GM19239 (cell line): Measurements from ENCODE around the gene SS18L1.
"Not testable (repeated sequence)": the region's sequence is repeated elsewhere in the genome, so short reads cannot be mapped to it uniquely, and the experiment has no call there.

Experiments
- DNase-seq: peaks from one replicate; pipeline ENCODE4 v3.0.0; 2011; ENCODE audit warnings: low spot score; ENCODE audit not compliant: insufficient read length
- FAIRE-seq: peaks from 2 replicates; lab custom pipeline; 2011; peaks lifted over from hg19 to GRCh38; lab: Jason Lieb, UNC

The SS18L1 gene

GRCh38 chr20:62136283-62137091, 7.1 kb upstream of the SS18L1 start:
- DNase-seq (peak; percentile 44), FAIRE-seq (no peak)

GRCh38 chr20:62137092-62137384, 6.5 kb upstream of the SS18L1 start:
- FAIRE-seq (no peak), DNase-seq (no peak)

DNA sequence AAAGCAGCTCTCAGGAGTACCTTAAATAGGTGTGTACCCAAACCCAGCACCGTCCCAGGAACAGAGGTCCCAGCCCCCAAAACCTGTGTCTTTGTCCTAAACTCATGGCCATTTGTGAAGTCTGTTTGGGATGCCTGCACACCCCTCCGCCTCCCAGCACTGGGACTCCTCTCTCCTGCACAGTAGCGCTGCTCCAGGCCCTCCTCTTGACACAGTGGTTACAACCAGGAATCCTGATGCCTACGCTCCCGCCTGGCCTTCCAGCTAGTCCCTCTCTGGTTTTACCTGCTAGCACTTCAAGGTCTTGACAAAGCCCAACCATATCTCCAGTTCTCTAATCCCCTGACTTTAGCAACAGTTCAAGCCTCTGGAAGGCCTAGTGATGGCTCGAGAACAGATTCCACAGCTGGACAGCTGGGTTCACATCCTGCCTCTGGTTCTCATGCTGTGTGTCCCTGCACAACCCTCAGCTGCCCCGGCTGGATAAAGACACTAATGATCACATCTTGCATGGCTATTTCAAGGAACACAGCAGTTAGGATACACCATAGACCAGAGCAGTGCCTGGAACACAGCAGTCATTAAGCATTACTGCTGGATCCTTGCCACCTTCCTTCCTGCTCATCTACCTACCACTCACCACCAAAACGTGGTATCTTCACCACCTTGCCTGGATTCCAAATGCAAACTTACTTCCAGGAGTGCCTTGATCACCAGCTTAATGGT, 5.9 kb upstream of the SS18L1 start:
- FAIRE-seq: no peak

GRCh38 chr20:62138204-62138543, 5.4 kb upstream of the SS18L1 start:
- no peak for FAIRE-seq
- DNase-seq: no peak

More for the DNA sequence above, 5.9 kb upstream of the SS18L1 start:
- DNase-seq: no peak

DNA sequence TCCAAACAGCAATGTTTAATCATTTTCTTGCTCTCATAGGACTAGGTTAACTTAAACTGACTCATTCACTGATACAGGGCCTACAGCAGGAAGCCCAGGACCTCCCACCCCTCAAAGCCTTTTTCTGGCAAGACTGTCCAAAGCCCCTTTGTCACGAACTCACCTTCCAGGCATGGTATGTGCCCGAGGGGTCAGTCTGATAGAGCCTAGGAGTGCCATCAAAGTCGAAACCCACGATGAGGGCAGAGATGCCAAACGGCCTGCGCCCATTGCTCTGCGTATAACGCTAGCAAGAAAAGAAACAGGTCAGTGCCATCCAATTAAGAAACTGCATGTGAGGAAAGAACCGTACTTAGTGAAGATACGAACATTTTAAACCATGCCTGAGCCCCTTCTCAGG, 4.7 kb upstream of the SS18L1 start:
- FAIRE-seq: no peak

GRCh38 chr20:62139636-62140035, 3.9 kb upstream of the SS18L1 start:
- FAIRE-seq: no peak
- DNase-seq: no peak

More for the DNA sequence above, 4.7 kb upstream of the SS18L1 start:
- no peak for DNase-seq

DNA sequence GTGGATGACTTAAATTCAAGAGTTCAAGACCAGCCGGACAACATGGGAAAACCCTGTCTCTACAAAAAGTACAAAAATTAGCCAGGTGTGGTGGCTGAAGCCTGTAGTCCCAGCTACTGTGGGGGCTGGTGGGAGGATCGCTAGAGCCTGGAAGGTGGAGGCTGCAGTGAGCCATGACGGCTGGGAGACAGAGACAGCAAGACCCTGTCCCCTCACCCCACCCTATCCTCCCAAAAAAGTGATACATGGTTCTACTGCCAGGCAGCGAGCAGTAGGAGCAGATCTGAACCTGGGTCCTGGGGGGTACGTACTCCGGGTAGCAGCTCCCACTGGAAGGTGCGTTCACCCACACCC, 2.5 kb upstream of the SS18L1 start:
- DNase-seq (no peak), FAIRE-seq (no peak)

- FAIRE-seq (no peak), DNase-seq (no peak)
Measured at GRCh38 chr20:62141397-62142251, 1.9 kb upstream of the SS18L1 start.

DNA sequence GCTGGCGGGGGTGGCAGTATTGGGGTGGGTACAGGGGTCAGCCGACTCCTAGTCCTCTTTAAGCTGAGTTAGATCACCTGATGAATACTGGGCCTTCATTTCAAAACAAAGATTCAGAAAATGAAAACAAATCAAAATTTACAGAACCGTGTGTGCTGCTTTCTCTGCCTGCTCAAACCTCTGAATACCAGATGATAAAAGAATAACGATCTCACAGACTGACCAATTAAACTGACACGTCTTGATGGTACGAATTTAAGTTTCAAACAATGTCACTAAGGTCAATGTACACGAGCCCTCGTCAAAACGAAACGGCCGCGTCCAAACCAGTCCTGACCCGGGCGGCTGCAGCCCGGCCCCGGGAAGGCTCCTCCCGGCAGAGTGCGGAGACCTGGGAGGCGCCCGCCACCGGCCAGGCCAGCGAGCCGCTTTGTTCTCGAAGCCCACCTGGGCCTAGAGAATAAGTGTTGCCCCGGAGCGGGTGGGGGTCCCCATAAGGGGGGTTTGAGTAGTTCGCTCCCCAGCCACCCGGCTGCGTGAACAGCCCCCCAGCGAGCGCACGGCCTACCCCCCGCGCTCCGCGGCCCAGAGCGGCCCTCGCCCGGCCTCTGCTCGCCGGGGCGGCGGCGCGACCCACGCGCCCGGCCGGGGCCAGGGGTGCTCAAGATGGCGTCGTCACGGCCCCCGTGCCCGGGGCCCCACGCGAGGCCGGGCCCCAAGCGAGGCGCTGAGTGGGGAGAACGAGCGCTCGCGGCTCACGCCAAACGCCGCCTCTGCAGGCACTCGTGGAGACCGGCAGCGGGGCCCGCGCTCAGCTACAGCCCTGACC, 1.1 kb upstream of the SS18L1 start:
- no peak for FAIRE-seq

GRCh38 chr20:62143957-62144825, 622 bp downstream of the SS18L1 start:
- peak; percentile 72 for FAIRE-seq

More for the DNA sequence above, 1.1 kb upstream of the SS18L1 start:
- DNase-seq: no peak

GRCh38 chr20:62145688-62146018, 2.1 kb downstream of the SS18L1 start:
- DNase-seq (no peak), FAIRE-seq (no peak)

More at GRCh38 chr20:62143957-62144825, 622 bp downstream of the SS18L1 start:
- DNase-seq: peak; percentile 72

- no peak for FAIRE-seq
- no peak for DNase-seq
Measured at GRCh38 chr20:62146019-62146755, 2.6 kb downstream of the SS18L1 start.

DNA sequence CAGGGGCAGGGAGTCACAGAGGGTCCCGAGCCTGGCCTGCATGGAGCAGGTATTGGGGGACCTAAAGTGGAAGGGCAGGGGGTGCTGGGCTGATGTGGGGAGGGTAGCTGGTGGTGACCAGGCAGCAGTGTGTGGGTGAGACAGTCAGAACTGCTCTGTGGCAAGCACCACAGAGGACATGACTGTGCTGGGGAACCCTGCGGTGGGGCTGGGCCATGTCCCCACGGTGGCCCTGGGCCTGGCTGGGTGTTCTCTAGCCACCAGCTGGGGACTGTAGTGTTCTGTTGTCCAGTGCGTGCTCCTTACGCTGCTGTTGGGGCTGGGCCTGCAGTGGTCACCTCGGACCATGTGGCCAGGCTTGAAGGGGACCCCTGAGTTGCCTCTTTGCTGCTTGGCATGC, 3.6 kb downstream of the SS18L1 start:
- FAIRE-seq: no peak

GRCh38 chr20:62147528-62147927, 4.0 kb downstream of the SS18L1 start:
- FAIRE-seq: no peak
- DNase-seq: no peak

More for the DNA sequence above, 3.6 kb downstream of the SS18L1 start:
- DNase-seq: no peak

GRCh38 chr20:62148383-62148782, 4.8 kb downstream of the SS18L1 start:
- DNase-seq, FAIRE-seq: not testable (repeated sequence)

- no peak for DNase-seq
Measured at GRCh38 chr20:62148908-62149314, 5.3 kb downstream of the SS18L1 start.

DNA sequence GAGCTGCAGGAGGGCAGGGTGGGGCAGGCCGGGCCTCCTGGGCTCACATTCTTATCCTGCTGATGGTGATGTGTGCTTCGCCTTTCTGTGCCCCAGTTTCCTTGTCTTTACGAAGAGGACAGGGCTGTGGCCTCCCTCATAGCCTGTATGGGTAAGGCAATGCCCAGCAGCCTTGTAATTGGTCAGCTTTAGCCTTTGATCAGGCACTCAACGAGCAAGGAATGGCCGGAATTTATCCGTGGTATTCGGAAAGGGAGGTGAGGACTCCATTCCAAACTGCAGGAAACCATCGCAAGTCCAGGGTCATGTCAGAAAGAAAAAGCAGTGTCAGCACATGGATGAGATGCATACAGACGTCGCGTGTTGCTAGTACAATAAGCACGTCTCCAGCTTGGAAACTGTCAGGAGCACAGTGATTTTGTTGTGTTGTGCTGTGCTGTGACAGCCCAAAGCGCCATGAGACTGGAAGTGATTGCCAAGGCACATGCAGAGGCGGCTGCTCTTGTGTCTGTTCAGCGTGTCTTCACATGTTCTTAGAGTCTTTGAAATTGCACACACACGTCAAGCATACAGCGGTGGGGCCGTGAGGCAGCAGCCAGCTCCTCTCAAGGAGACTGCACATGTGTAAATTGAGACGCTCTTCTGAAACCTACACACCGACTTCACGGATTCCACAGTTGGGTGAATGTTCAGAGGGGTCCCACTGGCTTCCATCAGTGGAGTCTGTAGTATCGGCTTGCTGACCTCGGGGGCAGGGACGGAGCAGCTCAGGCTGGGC, 6.2 kb downstream of the SS18L1 start:
- DNase-seq (no peak), FAIRE-seq (no peak)

More at GRCh38 chr20:62148908-62149314, 5.3 kb downstream of the SS18L1 start:
- FAIRE-seq: no peak

- FAIRE-seq (no peak), DNase-seq (no peak)
Measured at GRCh38 chr20:62150310-62150575, 6.7 kb downstream of the SS18L1 start.
